IMR-90 (cell line): ENCODE measurements around the gene CAMK4.

Experiments used
- BHLHE40 ChIP-seq: fragments of 150-350 bp; IDR thresholded peaks from 2 replicates; pipeline ENCODE4 v1.6.1; 2016; ENCODE audit warnings: mild to moderate bottlenecking, low read depth, low read length
- CEBPB ChIP-seq: IDR thresholded peaks from 2 replicates; pipeline ENCODE4 v1.6.1; 2012; ENCODE audit warnings: low read depth, low read length, improper control_type of control experiment
- CTCF ChIP-seq: conservative IDR thresholded peaks from 2 replicates; pipeline ENCODE4 v1.5.1; 2012; ENCODE audit warnings: mild to moderate bottlenecking, low read depth, low read length, improper control_type of control experiment
- ELK1 ChIP-seq: fragments of 150-350 bp; IDR thresholded peaks from 2 replicates; pipeline ENCODE4 v1.6.1; 2016; ENCODE audit warnings: low read depth, mild to moderate bottlenecking, low read length, moderate library complexity, borderline replicate concordance
- MXI1 ChIP-seq: IDR thresholded peaks from 2 replicates; pipeline ENCODE4 v1.6.1; 2012; ENCODE audit warnings: low read depth, mild to moderate bottlenecking, low read length, moderate library complexity, borderline replicate concordance
- NFE2L2 ChIP-seq: fragments of 150-350 bp; IDR thresholded peaks from 2 replicates; pipeline ENCODE4 v1.6.1; 2016; ENCODE audit warnings: low read depth, mild to moderate bottlenecking, low read length
- POLR2A ChIP-seq: IDR thresholded peaks from 2 replicates; pipeline ENCODE4 v1.6.1; 2012; ENCODE audit warnings: mild to moderate bottlenecking, low read depth, low read length
- RAD21 ChIP-seq: IDR thresholded peaks from 2 replicates; pipeline ENCODE4 v1.6.1; 2012; ENCODE audit warnings: low read length, improper control_type of control experiment
- RCOR1 ChIP-seq: IDR thresholded peaks from 2 replicates; pipeline ENCODE4 v1.6.1; 2012; ENCODE audit warnings: mild to moderate bottlenecking, low read length, improper control_type of control experiment; ENCODE audit not compliant: insufficient replicate concordance
- RFX5 ChIP-seq: IDR thresholded peaks from 2 replicates; pipeline ENCODE4 v1.8.0; 2012; ENCODE audit warnings: low read depth, mild to moderate bottlenecking, low read length, moderate library complexity
- TF ChIP-seq, protein P1 (sequence below): fragments of 150-350 bp; IDR thresholded peaks from 2 replicates; pipeline ENCODE4 v1.6.1; 2017; ENCODE audit warnings: mild to moderate bottlenecking, antibody characterized with exemption, low read length, low read depth

- TF ChIP-seq CTCF = peak; percentile 36; the same call in 1 of the 2 replicates
- no peak for TF ChIP-seq RCOR1
- no peak for TF ChIP-seq CEBPB
- no peak for TF ChIP-seq POLR2A
- no peak for TF ChIP-seq ELK1
- no peak for TF ChIP-seq NFE2L2
- TF ChIP-seq, protein P1, sequence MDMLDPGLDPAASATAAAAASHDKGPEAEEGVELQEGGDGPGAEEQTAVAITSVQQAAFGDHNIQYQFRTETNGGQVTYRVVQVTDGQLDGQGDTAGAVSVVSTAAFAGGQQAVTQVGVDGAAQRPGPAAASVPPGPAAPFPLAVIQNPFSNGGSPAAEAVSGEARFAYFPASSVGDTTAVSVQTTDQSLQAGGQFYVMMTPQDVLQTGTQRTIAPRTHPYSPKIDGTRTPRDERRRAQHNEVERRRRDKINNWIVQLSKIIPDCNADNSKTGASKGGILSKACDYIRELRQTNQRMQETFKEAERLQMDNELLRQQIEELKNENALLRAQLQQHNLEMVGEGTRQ = no peak
- peak; percentile 37 for TF ChIP-seq RAD21
- no peak for TF ChIP-seq MXI1
- no peak for TF ChIP-seq RFX5
- TF ChIP-seq BHLHE40 = no peak
These were observed 254.1 kb downstream of the CAMK4 start for GRCh38 chr5:111478266-111478665.
